Right lobe of liver (tissue), 4 donors: ENCODE data around the gene RPL29.

Source experiments
- CTCF ChIP-seq, 4 donors: fragments of 200-600 bp in 3 of 4; fragments of 450-650 bp in 1 of 4; IDR thresholded peaks; one replicate each; pipeline versions ENCODE4 v1.5.1 to v1.8.0; 2016 to 2022; ENCODE audit warnings: antibody characterized with exemption in 4 of 4, mild to moderate bottlenecking in 2 of 4
- POLR2A ChIP-seq: fragments of 450-650 bp; IDR thresholded peaks from one replicate; pipeline ENCODE4 v1.6.1; 2017; ENCODE audit warnings: antibody characterized with exemption, mild to moderate bottlenecking
- donor health status: DM: no; HTN: no; CAD: no.
- donor health status: DM: no; HTN: no; CAD: no.
- donor health status: DM: no; HTN: yes; CAD: no.

GRCh38 chr3:51977446-51978142 is 18.1 kb downstream of the RPL29 start:
- TF ChIP-seq POLR2A: no peak
- no peak for TF ChIP-seq CTCF (IDR thresholded peaks at IDR 0.05)
